ENCODE measurements around the gene IGFBP4.

Gene IGFBP4

DNA sequence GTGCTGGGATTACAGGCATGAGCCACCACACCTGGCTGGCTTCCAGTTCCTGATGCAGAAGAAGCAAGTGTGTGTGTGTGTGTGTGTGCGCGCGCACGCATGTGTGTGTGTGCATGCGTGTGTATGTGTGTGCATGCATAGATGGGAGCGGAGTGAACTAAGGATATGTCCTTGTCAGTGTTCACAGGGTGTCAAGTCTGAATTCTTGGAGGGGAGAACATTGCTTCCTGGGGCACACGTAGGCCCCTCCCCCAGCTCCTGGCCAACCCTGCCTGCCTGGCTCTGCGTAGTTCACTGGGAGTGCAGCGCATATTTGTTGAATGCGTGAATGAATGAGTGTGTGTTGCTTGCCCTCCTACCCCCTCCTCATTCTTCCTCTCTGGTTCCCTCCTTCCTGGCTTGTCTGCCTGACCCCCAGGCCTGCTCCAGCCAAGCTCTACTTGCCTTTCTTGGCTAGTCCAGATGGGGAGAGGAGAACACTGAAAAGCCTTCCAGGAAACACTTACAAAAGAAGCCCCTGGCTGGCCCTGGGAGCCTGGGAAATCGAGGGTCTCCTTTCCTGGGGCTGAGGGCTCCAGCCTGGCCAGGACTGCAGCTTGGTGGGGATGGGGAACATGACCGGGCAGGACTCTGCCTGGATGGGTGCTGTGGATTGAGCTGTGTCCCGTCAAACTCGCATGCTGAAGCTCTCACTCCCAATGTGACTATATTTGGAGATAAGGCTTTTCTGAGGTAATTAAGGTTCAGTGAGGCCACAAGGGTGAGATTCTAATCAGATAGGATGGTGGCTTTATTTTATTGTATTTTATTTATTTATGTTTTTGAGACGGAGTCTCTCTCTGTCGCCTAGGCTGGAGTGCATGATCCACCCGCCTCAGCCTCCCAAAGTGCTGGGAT lies 27.9 kb downstream of the IGFBP4 start:
- no peak for DNase-seq (ENCODE audit: extremely low read depth in 1 of 2, low read depth in 1 of 2)

DNA sequence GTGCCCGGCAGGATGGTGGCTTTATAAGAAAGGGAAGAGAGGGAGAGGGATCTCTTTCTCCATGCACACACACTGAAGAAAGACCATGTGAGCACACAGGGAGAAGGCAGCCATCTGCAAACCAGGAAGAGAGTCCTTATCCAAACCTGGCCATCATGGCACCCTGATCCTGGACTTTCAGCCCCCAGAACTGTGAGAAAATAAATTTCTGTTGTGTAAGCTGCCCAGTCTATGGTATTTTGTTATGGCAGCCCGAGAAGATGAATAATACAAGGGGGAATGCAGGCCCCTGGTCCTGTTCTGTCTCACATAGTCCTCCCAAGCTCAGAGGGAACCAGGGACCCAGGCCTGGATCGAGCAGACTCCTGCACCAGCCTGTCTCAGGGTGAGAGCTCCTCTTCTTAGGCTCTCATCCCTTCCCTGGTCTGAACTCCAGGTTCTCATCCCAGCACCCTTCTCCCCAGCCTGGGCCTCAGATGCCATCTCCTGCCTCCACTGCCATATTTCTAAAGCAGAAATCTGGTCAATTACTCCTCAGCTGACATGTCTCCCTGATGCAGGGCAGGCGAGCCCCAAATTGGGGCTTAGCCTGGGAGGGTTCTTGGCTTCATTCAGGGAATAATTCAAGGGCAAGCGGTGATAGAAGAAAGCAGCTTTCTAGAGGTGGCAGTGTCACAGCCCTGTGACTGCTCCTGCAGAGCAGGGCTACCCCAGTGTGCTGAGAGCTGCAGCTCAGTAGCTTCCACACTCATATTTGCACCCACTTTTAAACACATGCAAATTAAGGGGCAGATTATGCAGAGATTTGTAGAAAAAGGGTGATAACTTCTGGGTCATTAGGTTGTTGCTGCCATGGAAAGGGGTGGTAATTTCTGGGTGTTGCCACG lies 28.8 kb downstream of the IGFBP4 start:
- DNase-seq (ENCODE audit: extremely low read depth in 1 of 2, low read depth in 1 of 2) = no peak

DNA sequence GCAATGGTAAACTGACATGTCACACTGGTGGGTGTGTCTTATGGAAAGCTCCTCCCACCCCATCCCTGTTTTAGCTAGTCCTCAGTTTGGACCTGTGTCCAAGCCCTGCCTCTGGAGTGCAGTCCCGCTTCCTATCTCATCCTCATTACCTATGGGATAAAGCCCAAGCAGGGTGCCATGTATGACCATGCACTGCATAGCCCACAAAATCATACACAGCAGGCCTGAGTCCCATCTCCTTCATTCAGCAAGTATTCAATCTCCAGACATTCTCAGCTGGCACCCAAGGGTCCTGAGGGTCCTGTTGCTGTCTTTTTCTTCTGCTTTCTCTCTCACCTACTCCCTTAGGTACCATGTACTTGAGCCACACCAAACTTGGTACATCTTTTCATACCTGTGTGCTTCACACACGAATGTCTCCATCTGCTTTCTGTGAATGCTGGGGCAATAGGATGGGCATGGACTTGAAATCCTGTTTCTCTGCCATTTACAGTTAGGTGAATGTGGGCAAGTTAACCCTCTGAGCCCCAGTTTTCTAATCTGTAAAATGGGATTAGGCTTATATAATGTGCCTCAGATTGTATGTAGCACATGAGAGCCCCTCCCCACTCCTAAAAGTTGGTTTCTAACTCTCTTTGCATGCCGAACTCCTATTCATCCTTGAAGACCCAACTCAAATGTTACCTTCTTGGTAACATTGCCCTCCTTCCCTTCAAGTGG lies 29.6 kb downstream of the IGFBP4 start:
- DNase-seq (ENCODE audit: extremely low read depth in 1 of 2, low read depth in 1 of 2) = no peak

DNA sequence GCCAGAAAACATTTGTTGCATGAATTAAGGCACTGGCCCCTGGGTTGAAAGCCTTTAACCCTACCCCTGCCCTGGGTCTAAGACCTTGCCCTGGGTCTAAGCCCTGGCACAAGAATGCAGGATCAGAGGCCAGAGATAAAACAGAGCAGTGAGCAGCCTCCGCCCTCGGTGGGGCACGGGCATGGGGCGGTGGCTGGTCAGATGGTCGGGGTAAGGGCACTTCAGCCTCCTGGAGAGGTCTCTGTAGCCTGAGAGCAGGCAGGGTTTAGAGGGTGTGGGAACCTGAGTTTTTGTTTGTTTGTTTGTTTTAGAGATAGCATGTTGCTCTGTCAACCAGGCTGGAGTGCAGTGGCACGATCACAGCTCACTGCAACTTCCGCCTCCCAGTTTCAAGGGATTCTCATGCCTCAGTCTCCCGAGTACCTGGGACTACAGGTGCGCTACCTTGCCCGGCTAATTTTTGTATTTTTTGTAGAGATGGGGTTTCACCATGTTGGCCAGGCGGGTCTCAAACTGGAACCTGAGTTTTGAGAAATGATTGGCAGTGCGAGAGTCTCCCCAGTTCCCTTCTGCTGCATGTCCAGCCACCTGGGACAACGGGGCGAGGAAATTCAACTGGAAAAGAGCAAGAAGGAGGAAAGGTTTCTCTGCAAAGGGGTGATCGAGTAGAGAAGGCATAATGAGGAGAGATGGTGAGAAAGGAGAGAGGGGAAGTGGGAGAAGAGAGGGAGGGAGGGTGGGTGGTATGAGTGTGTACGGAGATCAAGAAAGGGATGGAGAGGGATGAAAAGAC lies 30.5 kb downstream of the IGFBP4 start:
- no peak for DNase-seq (ENCODE audit: extremely low read depth in 1 of 2, low read depth in 1 of 2)

DNA sequence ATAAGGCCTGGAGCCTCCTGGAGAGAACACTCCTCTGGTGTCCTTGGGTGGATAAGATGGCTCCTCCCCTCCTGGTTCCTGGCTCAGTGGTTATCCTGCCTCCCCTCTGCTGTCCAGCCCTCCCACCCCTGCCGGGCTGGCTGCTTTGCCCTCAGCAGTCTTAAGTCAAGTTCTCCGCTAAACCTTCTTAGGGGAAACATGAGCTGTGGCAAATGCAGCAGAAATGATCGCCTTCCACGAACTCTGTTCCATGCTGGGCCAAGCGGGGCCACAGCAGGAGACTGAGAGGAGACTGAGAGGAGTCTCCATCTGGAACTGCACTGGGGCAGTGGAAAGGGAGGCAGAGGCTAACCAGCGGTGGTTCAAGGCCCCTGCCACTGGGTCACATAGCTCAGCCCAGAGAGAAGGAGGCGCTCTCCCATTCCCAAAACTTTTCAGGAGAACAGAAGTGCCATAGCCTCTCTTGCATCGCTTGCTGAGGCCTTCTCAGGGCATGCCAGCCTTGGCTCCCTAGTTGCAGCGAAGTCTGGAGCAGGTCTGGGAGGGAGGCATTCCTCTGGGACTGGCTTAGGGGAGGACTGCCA lies 31.3 kb downstream of the IGFBP4 start:
- no peak for DNase-seq (ENCODE audit: extremely low read depth in 1 of 2, low read depth in 1 of 2)

DNA sequence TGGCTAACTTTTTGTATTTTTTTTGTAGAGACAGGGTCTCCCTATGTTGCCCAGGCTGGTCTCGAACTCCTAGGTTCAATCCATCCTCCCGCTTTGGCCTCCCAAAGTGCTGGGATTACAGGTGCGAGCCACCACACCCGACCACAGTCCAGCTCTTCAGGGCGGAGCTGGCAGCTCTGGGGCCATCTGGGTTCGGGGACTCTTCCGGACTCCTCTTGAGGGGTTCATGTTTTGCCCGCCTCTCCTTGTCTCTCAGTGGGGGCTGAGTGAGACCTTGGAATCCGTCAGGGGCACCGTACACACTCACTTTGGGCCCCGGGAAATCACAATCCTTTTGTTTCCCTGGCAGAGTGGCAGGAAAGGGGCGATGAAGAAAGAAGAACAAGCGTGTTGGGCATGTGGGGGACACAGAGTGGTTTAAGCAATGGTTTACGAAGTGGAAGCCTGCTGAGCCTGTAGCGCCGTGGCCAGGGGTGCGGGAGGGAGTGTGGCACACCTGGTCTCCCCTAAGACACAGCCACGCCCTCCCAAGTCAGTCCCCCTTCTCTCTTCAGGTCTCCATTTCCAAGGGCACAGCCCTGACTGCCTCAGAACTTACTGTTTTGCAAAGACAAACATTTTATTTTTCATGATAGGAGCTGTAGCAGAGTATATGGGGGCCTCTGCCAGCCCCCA lies 32.1 kb downstream of the IGFBP4 start:
- no peak for DNase-seq (ENCODE audit: extremely low read depth in 1 of 2, low read depth in 1 of 2)

DNA sequence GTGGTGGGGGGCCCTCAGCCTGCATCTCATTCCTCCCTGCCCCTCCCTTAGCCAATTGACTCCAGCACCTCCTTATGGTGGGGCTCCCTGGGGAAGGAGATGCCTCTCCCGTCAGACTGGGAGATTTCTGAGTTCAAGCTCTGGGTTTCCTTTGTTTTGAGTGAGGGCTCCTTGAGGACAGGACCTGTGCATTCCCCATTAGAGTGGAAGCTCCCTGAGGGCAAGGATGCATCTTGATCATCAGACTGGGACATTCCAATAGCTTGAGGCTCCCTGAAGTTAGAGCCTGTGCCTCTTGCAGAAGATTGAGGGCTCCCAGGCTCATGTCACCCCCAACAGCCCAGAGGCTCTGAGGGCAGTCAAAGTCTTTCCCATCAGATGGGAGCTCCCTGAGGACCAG lies 34.5 kb downstream of the IGFBP4 start:
- no peak for DNase-seq (ENCODE audit: extremely low read depth in 1 of 2, low read depth in 1 of 2)

DNA sequence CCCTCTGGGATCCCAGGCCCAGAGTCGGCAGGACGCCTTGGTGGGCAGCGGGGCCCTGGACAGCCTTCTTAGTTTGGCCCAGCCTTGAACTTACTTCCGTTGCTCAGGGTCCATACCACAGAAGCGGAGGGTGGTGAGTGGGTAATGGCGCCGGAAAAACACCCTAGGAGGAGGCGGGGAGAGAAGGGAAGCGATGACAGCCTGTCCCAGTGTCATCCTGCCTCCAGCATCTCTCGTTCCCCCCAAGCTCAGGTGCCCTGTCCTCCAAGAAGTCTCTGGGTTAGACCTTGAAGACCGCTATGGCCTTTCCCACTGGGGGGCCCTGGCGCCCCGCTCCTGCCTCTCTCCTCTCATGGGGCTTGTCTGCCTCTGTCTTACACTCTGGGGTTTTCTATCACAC lies 35.2 kb downstream of the IGFBP4 start:
- no peak for DNase-seq (ENCODE audit: extremely low read depth in 1 of 2, low read depth in 1 of 2)

DNA sequence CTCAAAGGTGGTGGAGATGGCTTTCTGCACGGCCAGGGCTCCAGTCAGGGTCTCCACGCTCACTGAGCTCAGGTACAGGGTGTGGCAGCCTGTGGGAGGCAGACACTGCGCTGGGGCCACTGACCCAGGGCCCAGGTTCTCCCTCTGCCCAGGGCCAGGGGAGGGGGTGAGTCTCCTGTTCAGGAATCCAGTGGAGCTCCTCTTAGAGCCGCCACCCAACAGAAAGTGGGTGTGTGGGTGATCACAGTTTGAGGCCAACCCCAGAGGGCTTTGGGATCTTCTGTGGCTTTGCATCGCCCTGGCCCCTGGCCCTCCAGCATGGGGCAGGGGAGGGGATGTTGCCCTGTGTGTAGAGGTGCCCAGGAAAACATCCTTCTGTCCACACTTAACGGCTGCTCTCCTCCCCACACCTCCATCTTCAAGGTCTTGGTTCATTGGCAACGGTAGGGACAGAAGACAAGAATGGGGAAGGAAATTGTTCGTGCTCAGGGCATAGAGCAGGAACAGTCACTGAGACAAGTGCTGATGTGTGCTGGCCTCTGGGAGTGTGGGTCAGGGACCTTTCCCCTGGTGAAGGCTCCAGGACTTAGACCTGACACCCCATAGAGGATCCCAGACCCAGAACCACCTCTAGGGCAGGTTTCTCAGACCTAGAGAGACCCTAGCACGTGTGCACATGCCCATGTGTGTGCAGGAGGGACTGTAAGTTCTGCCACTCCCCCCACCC lies 36.7 kb downstream of the IGFBP4 start:
- no peak for DNase-seq (ENCODE audit: extremely low read depth in 1 of 2, low read depth in 1 of 2)

DNA sequence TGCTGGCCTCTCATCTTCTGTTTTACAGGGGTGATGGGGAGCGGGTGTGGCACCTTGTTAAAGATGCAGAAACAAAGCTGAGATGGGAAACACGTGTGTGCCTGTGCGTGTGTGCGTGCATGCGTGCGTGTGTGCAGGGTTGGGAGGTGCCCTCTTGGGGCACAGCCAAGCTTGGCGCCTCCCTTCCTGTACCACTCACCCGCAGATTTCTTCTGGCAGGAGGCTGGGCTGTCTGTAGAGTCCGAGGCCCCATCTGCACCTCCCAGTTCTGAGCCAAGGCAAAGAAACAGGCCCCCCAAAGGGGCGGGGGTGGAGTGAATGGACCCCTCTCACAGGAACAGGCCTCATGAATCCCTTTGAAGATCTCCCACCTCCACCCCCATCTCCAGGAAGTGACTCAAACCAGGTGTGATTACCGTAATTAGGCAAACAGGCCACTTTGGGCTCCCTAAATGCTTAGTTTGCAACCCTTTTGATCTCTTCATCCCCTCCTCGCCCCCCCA lies 37.3 kb downstream of the IGFBP4 start:
- DNase-seq (ENCODE audit: extremely low read depth in 1 of 2, low read depth in 1 of 2) = peak; percentile 49 to 65

DNA sequence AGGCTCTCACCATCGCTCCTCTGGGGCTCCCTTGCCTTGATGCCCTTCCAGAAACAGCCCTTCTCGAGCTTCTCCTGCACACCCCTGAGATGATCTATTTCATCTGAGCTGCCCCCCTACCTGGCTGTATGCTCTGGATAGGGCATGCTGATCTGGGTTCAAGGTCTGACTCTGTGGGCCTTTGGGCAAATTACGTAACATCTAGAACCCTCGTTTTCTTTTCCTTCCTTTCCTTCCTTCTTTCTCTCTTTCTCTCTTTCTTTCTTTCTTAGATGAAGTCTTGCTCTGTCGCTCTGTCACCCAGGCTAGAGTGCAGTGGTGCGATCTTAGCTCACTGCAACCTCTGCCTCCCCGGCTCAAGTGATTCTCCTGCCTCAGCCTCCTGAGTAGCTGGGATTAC lies 37.9 kb downstream of the IGFBP4 start:
- no peak for DNase-seq (ENCODE audit: extremely low read depth in 1 of 2, low read depth in 1 of 2)

DNA sequence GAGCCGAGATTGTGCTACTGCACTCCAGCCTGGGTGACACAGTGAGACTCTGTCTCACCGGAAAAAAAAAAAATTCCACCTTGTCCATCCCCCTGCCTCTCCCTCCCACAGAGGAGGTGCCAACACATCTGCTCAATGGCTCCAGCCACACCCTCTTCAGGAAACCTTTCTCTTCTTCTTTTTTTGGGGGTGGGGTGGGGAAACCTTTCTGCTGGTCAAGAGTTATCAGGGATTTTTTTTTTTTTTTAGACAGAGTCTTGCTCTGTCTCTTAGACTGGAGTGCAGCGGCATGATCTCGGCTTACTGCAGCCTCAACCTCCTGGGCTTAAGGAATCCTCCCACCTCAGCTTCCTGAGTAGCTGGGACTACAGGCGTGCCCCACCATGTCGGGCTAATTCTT lies 39.5 kb downstream of the IGFBP4 start:
- DNase-seq (ENCODE audit: extremely low read depth in 1 of 2, low read depth in 1 of 2) = no peak

DNA sequence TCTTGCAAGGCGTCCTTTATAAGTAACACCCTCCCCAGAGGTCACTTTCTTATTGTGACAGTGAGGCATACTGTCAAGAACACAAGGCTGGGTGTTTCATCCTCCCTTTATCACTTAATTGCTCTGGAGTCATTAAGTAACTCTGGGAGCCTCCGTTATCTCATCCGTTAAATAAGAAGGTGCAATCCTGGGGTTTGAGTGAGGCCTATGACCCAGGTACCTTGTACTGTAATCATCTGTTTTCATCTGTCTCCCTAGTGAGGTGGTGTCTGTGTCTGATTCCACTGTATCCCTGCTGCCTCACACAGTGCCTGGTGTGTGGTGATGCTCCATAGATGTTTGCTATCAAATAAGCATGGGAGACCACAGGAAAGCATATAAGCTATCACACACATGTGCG lies 40.4 kb downstream of the IGFBP4 start:
- no peak for DNase-seq (ENCODE audit: extremely low read depth in 1 of 2, low read depth in 1 of 2)

DNA sequence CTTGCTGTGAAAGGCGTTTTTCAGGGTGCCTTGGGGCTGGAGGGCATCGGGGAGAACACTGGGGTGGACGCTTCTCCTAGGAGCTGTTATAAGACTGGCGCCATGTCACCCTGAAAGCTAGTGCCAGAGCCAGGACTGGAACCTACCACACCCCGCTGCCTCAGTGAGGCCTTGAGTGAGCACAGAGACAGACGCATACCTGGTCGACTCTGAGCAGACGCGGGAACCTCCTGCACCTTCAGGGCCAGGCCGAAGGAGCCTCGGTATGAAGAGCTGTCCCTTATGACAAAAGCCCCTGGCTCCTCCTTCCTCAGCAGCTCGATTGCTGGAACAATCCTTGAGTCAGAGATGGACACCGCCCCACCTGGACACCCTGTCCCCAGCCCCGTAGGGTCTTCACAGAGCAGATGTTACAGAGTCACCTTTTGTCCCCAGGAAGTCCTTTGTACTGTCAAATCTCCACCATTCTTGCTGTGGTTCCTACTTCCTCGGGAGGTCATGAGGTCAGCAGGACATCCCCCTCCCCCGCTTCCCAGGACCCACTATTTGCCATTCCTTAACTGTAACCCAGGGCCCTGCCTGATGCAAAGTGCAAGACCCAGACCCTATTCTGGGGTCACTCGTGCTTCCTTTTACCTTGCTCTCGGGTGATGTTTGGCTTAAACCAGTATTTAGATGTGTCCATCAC lies 41.2 kb downstream of the IGFBP4 start:
- DNase-seq (ENCODE audit: extremely low read depth in 1 of 2, low read depth in 1 of 2) = no peak

DNA sequence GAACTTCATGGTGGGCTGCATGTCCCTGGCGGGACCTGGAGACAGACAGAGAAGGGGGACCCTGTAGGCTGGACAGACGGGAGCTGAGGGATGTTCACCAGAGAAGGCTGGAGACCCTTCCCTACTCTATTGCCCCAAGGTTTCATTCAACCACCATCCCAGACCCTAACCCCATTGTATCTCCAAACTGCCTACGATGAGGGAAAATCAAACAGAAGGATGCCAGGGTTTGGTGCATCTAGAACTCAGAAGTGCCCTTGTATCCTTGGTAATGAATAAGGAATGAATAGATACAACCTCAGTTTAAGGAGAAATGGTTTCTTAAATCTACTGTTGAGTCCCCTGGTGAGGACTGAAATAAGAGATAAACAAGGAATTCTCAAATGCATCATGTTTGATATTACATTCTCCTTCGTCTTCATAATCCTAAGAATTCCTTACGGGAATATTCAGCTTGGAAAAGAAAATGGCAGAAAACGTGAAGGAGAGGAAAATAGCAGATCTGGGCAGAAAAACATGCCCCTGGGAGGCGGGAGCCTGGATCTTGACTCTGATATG lies 41.8 kb downstream of the IGFBP4 start:
- no peak for DNase-seq (ENCODE audit: extremely low read depth in 1 of 2, low read depth in 1 of 2)

DNA sequence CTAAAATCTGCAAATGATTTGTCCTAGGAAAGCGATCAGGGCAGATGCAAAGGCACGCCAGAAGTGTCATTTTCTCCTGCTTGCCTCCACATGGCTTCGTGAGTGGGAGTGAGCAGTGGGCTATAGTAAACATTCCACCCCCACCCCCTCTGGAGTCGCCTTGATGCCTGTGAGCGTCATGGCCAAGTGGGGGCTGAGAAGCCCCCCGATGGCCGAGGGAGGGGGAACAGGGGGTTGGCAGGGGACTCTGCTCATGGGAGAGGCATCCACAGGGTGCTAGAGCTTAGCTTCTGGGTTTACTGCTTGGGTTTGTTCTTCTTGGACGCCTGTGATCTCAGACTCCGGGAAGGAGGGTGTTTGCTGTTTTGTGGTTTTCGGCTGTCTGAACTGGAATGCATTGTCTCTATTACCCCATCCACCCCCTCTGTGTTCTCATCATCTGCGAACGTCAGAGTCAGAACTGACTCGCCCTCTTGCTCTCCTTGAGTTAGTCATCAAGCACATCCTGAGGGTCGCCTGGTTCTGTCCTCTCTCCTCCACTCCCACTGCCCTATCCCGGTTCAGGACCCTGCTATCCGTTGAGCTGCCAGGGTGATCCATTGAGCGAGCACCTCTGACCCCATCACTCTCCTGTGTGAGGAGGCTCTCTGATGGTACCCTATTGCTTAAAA lies 42.7 kb downstream of the IGFBP4 start:
- no peak for DNase-seq (ENCODE audit: extremely low read depth in 1 of 2, low read depth in 1 of 2)

All from activated CD8-positive, alpha-beta memory T cell treated with anti-CD3 and anti-CD28 coated beads for 1 hour (primary cell).